GM23338 (cell line): ENCODE measurements around the gene MSL2. TPM values are rescaled to one million over a fixed set of nuclear protein-coding genes. Genes with fewer than 3 reads are reported as not detected.

ENCODE experiments used
- CREB1 ChIP-seq: fragments of 250-450 bp; sonication (Bioruptor Pico); IDR thresholded peaks from 2 replicates; pipeline ENCODE4 v1.5.0; 2020; ENCODE audit warnings: low read depth, mild to moderate bottlenecking, moderate library complexity
- ETS1 ChIP-seq: IDR thresholded peaks from 2 replicates; pipeline ENCODE4 v1.6.1; 2016; ENCODE audit warnings: antibody characterized with exemption
- REST ChIP-seq: IDR thresholded peaks from one replicate; pipeline ENCODE4 v1.6.1; 2018; ENCODE audit warnings: antibody characterized with exemption; ENCODE audit not compliant: unreplicated experiment
- ZNF331 ChIP-seq: fragments of 250-450 bp; sonication (Bioruptor Pico); IDR thresholded peaks from 2 replicates; pipeline ENCODE4 v1.5.0; 2020; ENCODE audit warnings: low read depth, mild to moderate bottlenecking, moderate library complexity
- ZNF462 ChIP-seq: fragments of 250-450 bp; sonication (Bioruptor Pico); IDR thresholded peaks from 2 replicates; pipeline ENCODE4 v1.5.0; 2020; ENCODE audit warnings: mild to moderate bottlenecking, moderate library complexity
- polyA plus RNA-seq: library from polyadenylated mRNA; unstranded; fragments of >200 nt; fragmentation: Nextera tagmentation; extraction: Ambion mirVana; gene quantifications from 2 replicates; pipeline ENCODE4 v1.2.1, GENCODE V29; 2016
- total RNA-seq: library from RNA; depleted of rRNA; stranded (reverse); fragments of >200 nt; shearing (Covaris generic); gene quantifications from 2 replicates; pipeline ENCODE4 v1.2.3, GENCODE V29; 2014

MSL2 gene
- total and polyA plus RNA-seq, 2 experiments from 2014 or later: 7.5 to 50.6 TPM

- TF ChIP-seq ZNF462: no peak
- no peak for TF ChIP-seq ZNF331
- TF ChIP-seq REST: no peak
- TF ChIP-seq CREB1 (CRISPR knock-in tag): no peak
- no peak for TF ChIP-seq ETS1
Measured at GRCh38 chr3:136181741-136182140, 14.4 kb downstream of the MSL2 start (continued).
